Endothelial cell of umbilical vein (primary cell): ENCODE results near the gene RNPC3. TPM values are rescaled to one million over a fixed set of nuclear protein-coding genes. Genes with fewer than 3 reads are reported as not detected.

ENCODE experiments used
- BruUV-seq: library from RNA; stranded (reverse); fragments of 400-500 nt; replicated peaks from 2 replicates; lab custom pipeline; 2021; lab: Mats Ljungman, UMichigan
- CTCF ChIA-PET: fragments of 300-600, 350-600 bp; sonication (Branson Sonifier 250); formaldehyde crosslinking; loops from one replicate; lab custom pipeline; 2021; ENCODE audit warnings: antibody characterized with exemption, inconsistent platforms; lab: Charles Lee
- POLR2A ChIA-PET: fragments of 300-600, 350-600 bp; sonication (Branson Sonifier 250); formaldehyde crosslinking; loops from one replicate; lab custom pipeline; 2021; ENCODE audit warnings: antibody characterized with exemption, inconsistent platforms; lab: Charles Lee
- DNase-seq: peaks from one replicate; pipeline ENCODE4 v3.0.0-alpha.2; 2011; ENCODE audit warnings: low read depth, low spot score
- FAIRE-seq: peaks from 2 replicates; lab custom pipeline; 2011; peaks lifted over from hg19 to GRCh38; lab: Jason Lieb, UNC
- H2AFZ ChIP-seq: 2 replicates; pipeline ENCODE4 v1.6.0; 2012; ENCODE audit warnings: low read depth, low read length, control low read depth, inconsistent platforms
- H3K27ac ChIP-seq: 2 replicates; pipeline ENCODE4 v1.5.1; 2011; ENCODE audit warnings: low read depth, mild to moderate bottlenecking, control low read depth, low read length, moderate library complexity; ENCODE audit not compliant: insufficient read depth
- H3K27me3 ChIP-seq, 2 experiments: 2 replicates each; pipeline versions ENCODE4 v1.6.0 to v1.6.1; 2011; ENCODE audit warnings: low read length in 2 of 2, mixed read lengths in 1 of 2; ENCODE audit not compliant: control insufficient read depth in 2 of 2, insufficient read depth in 2 of 2
- H3K36me3 ChIP-seq, 2 experiments: 2 replicates in 1 of 2; 3 replicates in 1 of 2; pipeline ENCODE4 v1.5.1; 2011; ENCODE audit warnings: low read length in 2 of 2, mild to moderate bottlenecking in 1 of 2, moderate library complexity in 1 of 2; ENCODE audit not compliant: control insufficient read depth in 2 of 2, insufficient read depth in 2 of 2; ENCODE audit errors: extremely low read depth in 1 of 2
- H3K4me1 ChIP-seq: 3 replicates; pipeline ENCODE4 v1.5.1; 2011; ENCODE audit warnings: mild to moderate bottlenecking, low read length; ENCODE audit not compliant: control insufficient read depth, insufficient read depth; ENCODE audit errors: extremely low read depth
- H3K4me2 ChIP-seq: 2 replicates; pipeline ENCODE4 v1.6.1; 2011; ENCODE audit warnings: low read length, control low read depth, mixed read lengths; ENCODE audit not compliant: insufficient read depth
- H3K4me3 ChIP-seq, 3 experiments: fragments of 200-600 bp in 1 of 3; sonication (generic), shearing (Covaris generic) in 1 of 3; replicated peaks in 1 of 3; 2 replicates each; pipeline ENCODE4 v1.5.1; 2011 to 2016; ENCODE audit warnings: control low read depth in 3 of 3, low read length in 3 of 3, mild to moderate bottlenecking in 2 of 3, inconsistent platforms in 1 of 3, low read depth in 1 of 3, moderate library complexity in 1 of 3; ENCODE audit not compliant: insufficient read depth in 1 of 3
- H3K79me2 ChIP-seq: 2 replicates; pipeline ENCODE4 v1.6.0; 2012; ENCODE audit warnings: low read length, inconsistent platforms; ENCODE audit not compliant: control insufficient read depth, insufficient read depth
- H3K9ac ChIP-seq: replicated peaks from 2 replicates; pipeline ENCODE3; 2011; ENCODE audit warnings: low read length, control low read depth; ENCODE audit not compliant: insufficient read depth; ENCODE audit errors: extremely low read depth
- H3K9me1 ChIP-seq: replicated peaks from 3 replicates; pipeline ENCODE4 v1.6.0; 2011; ENCODE audit warnings: mild to moderate bottlenecking, low read length; ENCODE audit not compliant: control insufficient read depth, insufficient read depth; ENCODE audit errors: extremely low read depth
- H3K9me3 ChIP-seq: replicated peaks from 2 replicates; pipeline ENCODE4 v1.5.1; 2012; ENCODE audit warnings: low read length, inconsistent platforms; ENCODE audit not compliant: control insufficient read depth, insufficient read depth
- H4K20me1 ChIP-seq: replicated peaks from 2 replicates; pipeline ENCODE3; 2011; ENCODE audit warnings: mild to moderate bottlenecking, low read length; ENCODE audit not compliant: control insufficient read depth, insufficient read depth; ENCODE audit errors: extremely low read depth
- CTCF ChIP-seq, 2 donors: IDR thresholded peaks; 1 replicate in 1 of 2; 2 replicates in 1 of 2; pipeline ENCODE4 v1.5.1; 2011; ENCODE audit warnings: low read length in 2 of 2, mild to moderate bottlenecking in 2 of 2, moderate library complexity in 2 of 2, control low read depth in 1 of 2, inconsistent platforms in 1 of 2, low read depth in 1 of 2; ENCODE audit not compliant: insufficient read depth in 1 of 2; ENCODE audit errors: extremely low read depth in 1 of 2
- EZH2 ChIP-seq: IDR thresholded peaks from 2 replicates; pipeline ENCODE4 v1.6.1; 2012; ENCODE audit warnings: borderline replicate concordance, low read depth, mild to moderate bottlenecking, moderate library complexity, low read length, inconsistent platforms; ENCODE audit not compliant: severe bottlenecking
- FOS ChIP-seq: IDR thresholded peaks from 2 replicates; pipeline ENCODE4 v1.6.1; 2011; ENCODE audit warnings: mild to moderate bottlenecking, low read length, moderate library complexity, borderline replicate concordance; ENCODE audit not compliant: insufficient read depth
- GATA2 ChIP-seq: IDR thresholded peaks from 2 replicates; pipeline ENCODE4 v1.7.0; 2011; ENCODE audit warnings: low read depth, mild to moderate bottlenecking, moderate library complexity, mixed read lengths, low read length; ENCODE audit not compliant: insufficient read length, insufficient read depth
- JUN ChIP-seq: IDR thresholded peaks from 2 replicates; pipeline ENCODE4 v1.6.1; 2011; ENCODE audit warnings: borderline replicate concordance, low read depth; ENCODE audit not compliant: insufficient read length, insufficient read depth
- MAX ChIP-seq: IDR thresholded peaks from 2 replicates; pipeline ENCODE4 v1.6.1; 2011; ENCODE audit not compliant: insufficient read depth, insufficient read length
- MYC ChIP-seq: IDR thresholded peaks from one replicate; pipeline ENCODE4 v1.6.1; 2011; ENCODE audit warnings: mild to moderate bottlenecking, low read depth, low read length
- POLR2A ChIP-seq: IDR thresholded peaks from 2 replicates; pipeline ENCODE4 v1.6.1; 2012; ENCODE audit warnings: low read depth, mild to moderate bottlenecking, control low read depth, low read length
- POLR2AphosphoS5 ChIP-seq: IDR thresholded peaks from 2 replicates; pipeline ENCODE4 v1.6.1; 2012; ENCODE audit warnings: low read depth, mild to moderate bottlenecking, control low read depth, low read length, moderate library complexity; ENCODE audit not compliant: insufficient read depth
- dilution Hi-C: fragments of 300-500 bp; cut with MboI; formaldehyde crosslinking; loops from one replicate; pipeline ENCODE4 v1.15.0; 2019; ENCODE audit warnings: low sequenced_read_pairs; ENCODE audit not compliant: extremely low pct_ligation_motif_present
- intact Hi-C: fragments of 100-400 bp; cut with micrococcal nuclease; formaldehyde crosslinking; loops from one replicate; pipeline ENCODE4 v1.10.0; 2022
- polyA plus RNA-seq, 4 experiments: library from polyadenylated mRNA; depleted of rRNA in 3 of 4; stranded (reverse) in 3 of 4; unstranded in 1 of 4; fragments of >200 nt; gene quantifications; 2 replicates each; pipeline versions ENCODE4 v1.2.1 to v1.2.3, GENCODE V29; 2011 to 2012; ENCODE audit warnings: missing spikeins in 1 of 4
- total RNA-seq: library from RNA; stranded (reverse); gene quantifications from 2 replicates; pipeline ENCODE4 v1.2.3, GENCODE V29; 2021

RNPC3 gene
- total and polyA plus RNA-seq, 2 donors (not counting 3 experiments of a cell fraction or from before 2014, with no cell fraction given), result 9.2 to 16.7 TPM

- H3K36me3 ChIP-seq, result peaks cover 8 to 14% of the 10 kb centered on the region in 2 experiments
Measured at GRCh38 chr1:103538226-103538625, 12.7 kb downstream of the RNPC3 start.

More at GRCh38 chr1:103538226-103538625, 12.7 kb downstream of the RNPC3 start:
- Histone ChIP-seq H3K9me3 (no peaks in the 10 kb centered on the region), H3K4me3 (no peak overlapping the region), H3K9ac (no peak overlapping the region), H3K4me1 (no peaks in the 10 kb centered on the region), H3K79me2 (no peaks in the 10 kb centered on the region), H3K9me1 (no peaks in the 10 kb centered on the region), H3K27ac (no peak overlapping the region), H2AFZ (no peak overlapping the region), H3K27me3 (no peaks in the 10 kb centered on the region), H3K4me2 (no peak overlapping the region), H4K20me1 (no peaks in the 10 kb centered on the region)
- TF ChIP-seq POLR2AphosphoS5 (no peak), CTCF (IDR thresholded peaks at IDR 0.05; ENCODE audit: extremely low read depth in 1 of 2, insufficient read depth in 1 of 2, low read depth in 1 of 2, low read length in 2 of 2) (no peak), MAX (no peak), GATA2 (no peak), FOS (no peak), MYC (no peak), POLR2A (no peak), JUN (no peak), EZH2 (no peak)
- FAIRE-seq (no peak), DNase-seq (no peak)
- intact Hi-C loops (no loop called here), dilution Hi-C loops (no loop called here)
- no TSS peak for BruUV-seq
- ChIA-PET CTCF (no interaction called here), POLR2A (no interaction called here)
